Thyroid gland (tissue), 4 donors: ENCODE results near the gene ZGRF1. TPM values are rescaled to one million over a fixed set of nuclear protein-coding genes. Genes with fewer than 3 reads are reported as not detected.

Experiments
- DNase-seq, 2 donors: peaks; one replicate each; pipeline ENCODE4 v3.0.0-alpha.2; 2019
- H3K27ac ChIP-seq, 3 donors: fragments of 200-600 bp; sonication (generic); 1 replicate in 2 of 3; 2 replicates in 1 of 3; pipeline ENCODE4 v1.5.1; 2016 to 2019; ENCODE audit warnings: mild to moderate bottlenecking in 1 of 3, moderate library complexity in 1 of 3
- H3K27me3 ChIP-seq: fragments of 200-600 bp; sonication (generic); one replicate; pipeline ENCODE4 v1.5.1; 2019
- H3K36me3 ChIP-seq, 2 donors: fragments of 200-600 bp; sonication (generic); one replicate each; pipeline ENCODE4 v1.5.1; 2016 to 2019
- H3K4me1 ChIP-seq, 2 donors: fragments of 200-600 bp; sonication (generic); one replicate each; pipeline ENCODE4 v1.5.1; 2017 to 2019
- H3K4me3 ChIP-seq, 3 donors: fragments of 200-600 bp; sonication (generic); replicated peaks in 1 of 3; 1 replicate in 2 of 3; 2 replicates in 1 of 3; pipeline ENCODE4 v1.5.1; 2016; ENCODE audit warnings: mild to moderate bottlenecking in 1 of 3
- H3K9me3 ChIP-seq: fragments of 200-600 bp; sonication (generic); one replicate; pipeline ENCODE4 v1.5.1; 2017
- POLR2A ChIP-seq, 2 donors: fragments of 450-650 bp; IDR thresholded peaks; one replicate each; pipeline ENCODE4 v1.6.1; 2017; ENCODE audit warnings: antibody characterized with exemption in 2 of 2, mild to moderate bottlenecking in 2 of 2, moderate library complexity in 1 of 2
- WGBS, 2 donors: methylation state at CpG; one replicate each; pipeline ENCODE4 v1.1.5; 2017; 5-methylcytosine and 5-hydroxymethylcytosine counted together
- intact Hi-C: fragments of 100-400 bp; cut with DNase I; formaldehyde crosslinking; loops from one replicate; pipeline ENCODE4 v1.15.1; 2023
- total RNA-seq, 4 donors: library from RNA; depleted of rRNA; stranded (reverse); fragments of >200 nt; gene quantifications; one replicate each; pipeline ENCODE4 v1.2.3, GENCODE V29; 2016
- TF ChIP-seq, protein P1 (sequence below), 6 experiments: fragments of 200-600 bp in 3 of 6; fragments of 450-650 bp in 3 of 6; sonication (generic) in 3 of 6; IDR thresholded peaks; one replicate each; pipeline ENCODE4 v1.5.1; 2016 to 2019; ENCODE audit warnings: antibody characterized with exemption in 6 of 6, mild to moderate bottlenecking in 2 of 6, inconsistent platforms in 1 of 6, moderate library complexity in 1 of 6

Gene ZGRF1
- total RNA-seq, 4 donors from 2014 or later, result 5.2 to 9.0 (median 6.5) TPM

DNA sequence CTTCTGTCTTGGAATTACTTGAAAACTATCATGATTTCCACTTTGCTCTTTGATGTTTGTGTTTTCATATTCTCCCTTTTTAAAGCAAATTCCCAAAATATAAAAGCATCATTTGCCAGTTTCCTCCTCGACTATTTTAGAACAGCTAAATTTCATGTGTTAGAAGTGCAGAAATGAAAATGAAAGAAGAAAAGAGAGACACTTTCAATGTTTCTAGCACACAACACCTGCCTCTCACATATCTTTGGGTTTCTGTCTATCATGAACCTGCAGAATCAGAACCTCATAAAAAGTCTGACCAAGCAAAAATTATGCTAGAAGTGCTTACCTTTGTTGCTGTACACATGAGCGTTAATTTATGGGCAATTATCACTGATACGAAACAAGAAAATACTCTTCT is 118.8 kb downstream of the ZGRF1 start:
- H3K36me3 ChIP-seq, result no peaks in the 10 kb centered on the region
- no peak for DNase-seq
- no peak overlapping the region for H3K4me3 ChIP-seq
- H3K4me1 ChIP-seq, result peaks cover 15 to 35% of the 10 kb centered on the region in 2 donors
- intact Hi-C loops, result no loop called here
- no peak for TF ChIP-seq POLR2A (IDR thresholded peaks at IDR 0.05)
- TF ChIP-seq, protein P1, sequence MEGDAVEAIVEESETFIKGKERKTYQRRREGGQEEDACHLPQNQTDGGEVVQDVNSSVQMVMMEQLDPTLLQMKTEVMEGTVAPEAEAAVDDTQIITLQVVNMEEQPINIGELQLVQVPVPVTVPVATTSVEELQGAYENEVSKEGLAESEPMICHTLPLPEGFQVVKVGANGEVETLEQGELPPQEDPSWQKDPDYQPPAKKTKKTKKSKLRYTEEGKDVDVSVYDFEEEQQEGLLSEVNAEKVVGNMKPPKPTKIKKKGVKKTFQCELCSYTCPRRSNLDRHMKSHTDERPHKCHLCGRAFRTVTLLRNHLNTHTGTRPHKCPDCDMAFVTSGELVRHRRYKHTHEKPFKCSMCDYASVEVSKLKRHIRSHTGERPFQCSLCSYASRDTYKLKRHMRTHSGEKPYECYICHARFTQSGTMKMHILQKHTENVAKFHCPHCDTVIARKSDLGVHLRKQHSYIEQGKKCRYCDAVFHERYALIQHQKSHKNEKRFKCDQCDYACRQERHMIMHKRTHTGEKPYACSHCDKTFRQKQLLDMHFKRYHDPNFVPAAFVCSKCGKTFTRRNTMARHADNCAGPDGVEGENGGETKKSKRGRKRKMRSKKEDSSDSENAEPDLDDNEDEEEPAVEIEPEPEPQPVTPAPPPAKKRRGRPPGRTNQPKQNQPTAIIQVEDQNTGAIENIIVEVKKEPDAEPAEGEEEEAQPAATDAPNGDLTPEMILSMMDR (IDR thresholded peaks at IDR 0.05), result no peak
- H3K27me3 ChIP-seq, result peaks cover 76% of the 10 kb centered on the region
- no peak overlapping the region for H3K27ac ChIP-seq
- no peaks in the 10 kb centered on the region for H3K9me3 ChIP-seq
- 32 to 38% methylated on average over 3 of the region's 3 CpGs for WGBS, 2 donors

DNA sequence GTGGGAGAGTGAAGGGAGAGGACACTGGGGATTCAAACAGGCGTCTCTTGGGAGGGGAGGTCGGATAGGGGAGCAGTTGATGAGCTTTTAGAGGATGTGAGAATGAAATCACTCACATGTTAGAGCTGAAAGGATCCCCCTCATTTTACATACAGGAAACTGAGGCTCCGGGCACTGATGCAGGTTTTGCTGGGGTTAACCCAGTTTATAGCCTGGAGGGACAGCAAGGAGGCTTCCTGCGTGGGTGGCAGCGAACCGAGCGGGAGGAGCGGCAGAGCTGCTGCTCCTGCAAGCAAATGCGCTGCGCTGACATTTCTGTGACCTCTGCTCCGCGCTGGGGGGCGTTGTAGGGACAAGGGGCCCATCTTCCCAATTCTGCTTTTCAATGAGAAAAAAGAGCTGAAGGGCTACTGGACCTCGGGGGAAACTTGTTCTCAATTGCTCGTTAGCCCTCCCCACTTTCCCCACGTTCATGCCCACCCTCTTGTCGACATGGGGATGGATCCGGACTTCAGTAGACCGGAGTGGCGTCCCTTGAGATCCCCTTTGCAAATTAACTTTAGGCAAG is 119.6 kb downstream of the ZGRF1 start:
- Histone ChIP-seq H3K27me3 (peaks cover 75% of the 10 kb centered on the region), H3K36me3 (no peaks in the 10 kb centered on the region), H3K4me3 (no peak overlapping the region), H3K9me3 (no peaks in the 10 kb centered on the region), H3K4me1 (peaks cover 13 to 32% of the 10 kb centered on the region in 2 donors), H3K27ac (no peak overlapping the region)
- DNase-seq, result no peak
- WGBS, 2 donors, result 3 to 5% methylated on average over 20 of the region's 20 CpGs
- intact Hi-C loops, result no loop called here
- no peak for TF ChIP-seq POLR2A (IDR thresholded peaks at IDR 0.05)
- TF ChIP-seq, protein P1 (IDR thresholded peaks at IDR 0.05), result no peak

DNA sequence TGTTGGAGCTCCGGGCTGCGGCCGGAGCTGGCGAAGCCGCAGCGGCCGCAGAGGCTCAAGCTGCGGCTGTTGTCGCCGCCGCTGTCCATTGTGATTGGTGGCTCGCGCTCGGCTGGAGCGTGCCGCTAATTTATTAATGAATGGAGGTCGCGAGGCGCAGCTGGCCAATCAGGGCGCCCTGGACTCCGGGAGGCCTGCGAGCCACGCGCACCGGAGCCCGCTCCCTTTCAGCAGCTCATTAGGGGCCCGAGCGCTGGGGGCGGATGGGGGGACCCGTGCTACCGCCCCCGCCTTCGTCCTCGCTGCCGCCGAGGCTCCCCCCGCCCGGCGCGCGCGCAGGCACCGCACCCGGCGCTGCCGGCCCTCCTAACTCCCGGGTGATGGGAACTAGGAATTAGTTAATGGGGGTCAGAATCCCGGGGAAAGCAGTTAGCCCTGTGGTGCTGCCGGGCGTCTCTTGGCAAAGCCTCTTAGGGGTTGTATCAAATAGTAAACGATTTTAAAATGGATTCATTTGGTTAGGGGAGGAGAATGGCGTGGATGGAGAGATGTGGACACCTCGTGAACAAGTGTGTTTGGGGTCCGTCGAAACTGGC is 120.1 kb downstream of the ZGRF1 start:
- H3K36me3 ChIP-seq, result no peaks in the 10 kb centered on the region
- TF ChIP-seq, protein P1 (IDR thresholded peaks at IDR 0.05), result no peak
- TF ChIP-seq POLR2A (IDR thresholded peaks at IDR 0.05), result no peak
- intact Hi-C loops, result no loop called here
- 1 to 3% methylated on average over 33 to 55 of the region's 55 CpGs for whole genome bisulfite sequencing, 2 donors
- H3K27me3 ChIP-seq, result peaks cover 71% of the 10 kb centered on the region
- peaks cover 13 to 32% of the 10 kb centered on the region in 2 donors for H3K4me1 ChIP-seq
- H3K4me3 ChIP-seq, result peak overlapping the region in 1 of 3 donors; percentile 10
- H3K9me3 ChIP-seq, result no peaks in the 10 kb centered on the region
- no peak for DNase-seq
- no peak overlapping the region for H3K27ac ChIP-seq

DNA sequence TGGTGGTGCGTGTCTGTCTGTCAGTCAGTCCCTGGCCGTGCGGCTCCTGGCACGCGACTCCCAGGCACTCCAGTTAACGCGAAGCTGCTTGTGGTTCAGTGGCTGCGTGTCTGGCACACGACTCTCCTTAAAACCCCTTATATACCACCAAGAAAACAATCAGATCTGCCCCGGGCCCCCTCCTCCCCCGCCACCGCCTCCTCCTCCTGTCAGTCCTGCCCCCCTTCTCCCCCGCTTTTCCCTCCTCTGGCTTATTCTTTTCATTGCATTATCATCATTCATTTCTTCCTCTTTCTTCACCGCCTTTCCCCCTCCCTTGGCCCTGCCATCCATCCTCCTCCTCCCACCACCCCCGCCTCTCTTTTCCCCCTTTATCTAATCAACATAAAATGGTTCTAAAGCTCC is 120.6 kb downstream of the ZGRF1 start, which contains the start of gene NEUROG2:
Gene NEUROG2, minus strand, starts transcription at position 115 of the 405 bp plus-strand sequence. CDS start 705 bp downstream, outside the sequence.
- Histone ChIP-seq H3K36me3 (no peaks in the 10 kb centered on the region), H3K4me3 (peak within 1 kb of the TSS; percentile 12 to 38 (median 34)), H3K27ac (no peak within 1 kb of the TSS), H3K27me3 (peaks cover 71% of the 10 kb centered on the region), H3K4me1 (peaks cover 18 to 32% of the 10 kb centered on the region in 2 donors), H3K9me3 (no peaks in the 10 kb centered on the region)
- TF ChIP-seq, protein P1 (IDR thresholded peaks at IDR 0.05), result no peak
- no peak for TF ChIP-seq POLR2A (IDR thresholded peaks at IDR 0.05)
- intact Hi-C loops, result no loop called here
- no peak for DNase-seq
- 2 to 3% methylated on average over 15 of the region's 15 CpGs for WGBS, 2 donors
